IPS DF 6.9 (cell line): ENCODE results near the gene S100A13.

Experiments
- DNase-seq: peaks from one replicate; pipeline ENCODE4 v3.0.0-alpha.2; 2013; ENCODE audit warnings: low read depth, low spot score
- H3K27ac ChIP-seq: one replicate; pipeline ENCODE4 v1.5.1; 2013; ENCODE audit warnings: low read length, control low read depth
- H3K27me3 ChIP-seq: 2 replicates; pipeline ENCODE4 v1.6.1; 2013; ENCODE audit warnings: mild to moderate bottlenecking, low read length; ENCODE audit not compliant: control insufficient read depth, insufficient read depth
- H3K36me3 ChIP-seq: 2 replicates; pipeline ENCODE4 v1.6.1; 2013; ENCODE audit warnings: low read length; ENCODE audit not compliant: control insufficient read depth, insufficient read depth
- H3K4me1 ChIP-seq: 2 replicates; pipeline ENCODE4 v1.6.1; 2013; ENCODE audit warnings: low read length; ENCODE audit not compliant: control insufficient read depth, insufficient read depth
- H3K4me3 ChIP-seq: 2 replicates; pipeline ENCODE4 v1.5.1; 2013; ENCODE audit warnings: mild to moderate bottlenecking, low read length
- H3K9me3 ChIP-seq: 2 replicates; pipeline ENCODE4 v1.6.1; 2013; ENCODE audit warnings: low read length, inconsistent platforms; ENCODE audit not compliant: control insufficient read depth, insufficient read depth
- WGBS: extraction: QIAGEN DNeasy Blood & Tissue Kit; methylation state at CpG from one replicate; pipeline ENCODE4 v1.1.7; 2013; ENCODE audit warnings: mixed read lengths, missing lambda C conversion rate; ENCODE audit not compliant: insufficient read length, insufficient coverage; 5-methylcytosine and 5-hydroxymethylcytosine counted together

S100A13 gene

DNA sequence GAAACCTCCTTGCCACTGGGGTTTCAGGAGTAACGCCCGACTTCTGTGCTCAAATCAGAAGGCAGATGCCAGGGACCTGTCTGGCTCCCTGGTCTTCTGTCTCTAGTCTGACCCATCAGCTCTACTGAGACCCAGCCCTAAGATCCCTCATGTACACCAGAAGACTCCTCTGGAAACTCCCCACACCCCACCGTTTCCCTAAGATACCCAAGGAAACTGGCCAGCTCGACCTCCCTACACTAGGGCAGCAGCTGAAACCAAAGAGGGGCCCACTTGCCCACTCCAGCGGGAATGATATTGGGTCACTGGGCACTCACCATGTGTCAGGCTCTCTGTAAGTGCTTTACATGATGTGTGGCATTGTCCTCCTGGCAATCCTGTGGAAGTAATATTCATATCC is 13.9 kb downstream of the S100A13 start:
- H3K4me3 ChIP-seq = no peak overlapping the region
- DNase-seq = no peak
- no CpG with 5 or more reads among the region's 5 CpGs for WGBS
- no peak overlapping the region for H3K27ac ChIP-seq
- no peaks in the 10 kb centered on the region for H3K9me3 ChIP-seq
- peaks cover 14% of the 10 kb centered on the region for H3K4me1 ChIP-seq
- H3K36me3 ChIP-seq = no peaks in the 10 kb centered on the region
- no peaks in the 10 kb centered on the region for H3K27me3 ChIP-seq

DNA sequence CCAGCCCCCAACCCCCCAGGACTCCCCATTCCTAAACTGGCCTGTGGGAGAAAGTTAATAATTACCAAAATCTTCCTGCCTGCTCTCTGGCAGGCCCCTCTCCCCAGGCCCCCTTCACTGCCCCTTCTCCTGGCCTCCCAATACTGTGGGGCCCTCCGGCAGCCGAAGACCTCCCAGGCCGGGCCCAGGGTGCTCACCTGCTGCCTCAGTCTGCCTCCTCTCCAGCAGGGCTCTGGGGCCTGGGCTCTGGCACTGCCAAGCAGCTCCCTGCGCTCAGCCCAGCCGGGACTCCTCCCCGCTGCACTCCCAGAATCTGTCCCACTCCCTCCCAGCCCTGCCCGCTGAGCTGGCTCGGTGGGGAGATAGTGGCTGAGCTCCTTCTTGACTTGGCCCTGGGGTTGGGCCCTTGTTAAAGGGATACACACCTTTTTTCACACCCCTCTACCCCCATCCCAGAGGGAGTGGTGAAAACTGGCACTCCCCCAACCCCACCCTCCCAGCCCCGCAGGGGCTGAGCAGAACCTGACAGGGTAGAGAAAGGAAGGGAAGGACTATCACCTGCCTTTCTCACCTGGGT is 14.5 kb downstream of the S100A13 start, which contains the start of gene S100A16:
Gene S100A16, minus strand, starts transcription at position 383 of the 577 bp plus-strand sequence. CDS start 4,986 bp downstream, outside the sequence.
- no CpG with 5 or more reads among the region's 9 CpGs for WGBS
- H3K9me3 ChIP-seq = no peaks in the 10 kb centered on the region
- H3K4me3 ChIP-seq = peak within 1 kb of the TSS; percentile 1; the same call in 1 of the 2 replicates
- no peak within 1 kb of the TSS for H3K27ac ChIP-seq
- no peak for DNase-seq
- no peaks in the 10 kb centered on the region for H3K27me3 ChIP-seq
- H3K36me3 ChIP-seq = no peaks in the 10 kb centered on the region
- peaks cover 14% of the 10 kb centered on the region for H3K4me1 ChIP-seq

GRCh38 chr1:153612111-153612754 is 15.1 kb downstream of the S100A13 start:
- DNase-seq = no peak
- no peak overlapping the region; the same call in 1 of the 2 replicates for H3K4me3 ChIP-seq
- no peaks in the 10 kb centered on the region for H3K27me3 ChIP-seq
- H3K36me3 ChIP-seq = no peaks in the 10 kb centered on the region
- WGBS = no CpG with 5 or more reads among the region's 11 CpGs
- no peak overlapping the region for H3K27ac ChIP-seq
- H3K4me1 ChIP-seq = peaks cover 14% of the 10 kb centered on the region
- no peaks in the 10 kb centered on the region for H3K9me3 ChIP-seq

DNA sequence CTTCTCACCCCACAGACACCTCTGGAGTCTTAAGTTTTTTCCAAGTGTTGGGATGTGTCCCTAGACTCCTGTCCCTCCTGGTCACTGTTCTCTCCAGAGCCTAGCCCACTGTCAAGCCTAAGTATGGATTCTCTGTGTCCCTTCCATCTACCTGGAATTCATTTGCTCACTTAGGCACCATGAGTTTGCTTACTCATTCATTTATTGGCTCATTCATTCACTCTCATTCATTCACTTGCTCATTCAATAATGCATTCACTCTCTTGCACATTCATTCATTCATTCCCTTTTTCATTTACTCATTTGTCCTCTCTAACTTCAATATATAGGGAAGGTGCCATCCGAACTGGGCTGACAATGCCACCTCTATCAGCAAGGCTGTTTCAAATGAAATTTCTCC is 15.9 kb downstream of the S100A13 start:
- H3K9me3 ChIP-seq = no peaks in the 10 kb centered on the region
- no CpG with 5 or more reads among the region's 1 CpG for WGBS
- no peak overlapping the region for H3K27ac ChIP-seq
- H3K4me3 ChIP-seq = no peak overlapping the region
- H3K27me3 ChIP-seq = no peaks in the 10 kb centered on the region
- H3K36me3 ChIP-seq = no peaks in the 10 kb centered on the region
- H3K4me1 ChIP-seq = peaks cover 14% of the 10 kb centered on the region
- DNase-seq = no peak

GRCh38 chr1:153610811-153611301 is 16.4 kb downstream of the S100A13 start:
- WGBS = no CpG with 5 or more reads among the region's 7 CpGs
- Histone ChIP-seq H3K36me3 (no peaks in the 10 kb centered on the region), H3K27me3 (no peaks in the 10 kb centered on the region), H3K9me3 (no peaks in the 10 kb centered on the region), H3K27ac (no peak overlapping the region), H3K4me3 (no peak overlapping the region), H3K4me1 (peaks cover 14% of the 10 kb centered on the region)
- DNase-seq = no peak

- no CpG with 5 or more reads among the region's 4 CpGs for WGBS
- no peaks in the 10 kb centered on the region for H3K9me3 ChIP-seq
- H3K27me3 ChIP-seq = no peaks in the 10 kb centered on the region
- no peaks in the 10 kb centered on the region for H3K36me3 ChIP-seq
- no peak overlapping the region for H3K27ac ChIP-seq
- H3K4me1 ChIP-seq = peaks cover 14% of the 10 kb centered on the region
- H3K4me3 ChIP-seq = no peak overlapping the region
- no peak for DNase-seq
Measured at GRCh38 chr1:153610334-153610733, 17.0 kb downstream of the S100A13 start.

DNA sequence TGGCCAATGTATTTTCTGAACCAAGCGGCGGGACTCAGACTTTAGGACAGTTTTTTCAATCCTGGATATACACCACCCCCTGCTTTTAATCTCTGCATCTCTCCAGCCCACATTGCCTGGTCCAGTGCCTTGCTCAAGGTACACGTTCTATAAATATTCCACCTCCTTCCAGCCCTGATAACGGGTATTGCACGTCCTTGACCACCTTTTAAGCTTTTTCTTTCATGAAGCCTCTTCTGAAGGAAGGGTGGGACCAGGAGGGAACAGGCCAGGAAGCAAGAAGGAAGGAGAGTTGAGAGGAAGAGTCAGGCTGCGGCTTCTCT is 17.8 kb downstream of the S100A13 start:
- WGBS = no CpG with 5 or more reads among the region's 6 CpGs
- H3K9me3 ChIP-seq = no peaks in the 10 kb centered on the region
- H3K4me3 ChIP-seq = no peak overlapping the region
- DNase-seq = no peak
- H3K36me3 ChIP-seq = no peaks in the 10 kb centered on the region
- no peaks in the 10 kb centered on the region for H3K27me3 ChIP-seq
- no peak overlapping the region for H3K27ac ChIP-seq
- peaks cover 14% of the 10 kb centered on the region for H3K4me1 ChIP-seq

GRCh38 chr1:153608742-153609584 is 18.3 kb downstream of the S100A13 start:
- Histone ChIP-seq H3K4me3 (no peak overlapping the region), H3K27ac (no peak overlapping the region), H3K36me3 (no peaks in the 10 kb centered on the region), H3K4me1 (peaks cover 14% of the 10 kb centered on the region), H3K27me3 (no peaks in the 10 kb centered on the region), H3K9me3 (no peaks in the 10 kb centered on the region)
- no CpG with 5 or more reads among the region's 19 CpGs for WGBS
- no peak for DNase-seq

GRCh38 chr1:153608089-153608682 is 19.1 kb downstream of the S100A13 start:
- Histone ChIP-seq H3K9me3 (no peaks in the 10 kb centered on the region), H3K36me3 (no peaks in the 10 kb centered on the region), H3K27me3 (no peaks in the 10 kb centered on the region), H3K4me1 (peaks cover 13% of the 10 kb centered on the region), H3K27ac (no peak overlapping the region), H3K4me3 (no peak overlapping the region)
- DNase-seq = no peak
- WGBS = no CpG with 5 or more reads among the region's 7 CpGs

DNA sequence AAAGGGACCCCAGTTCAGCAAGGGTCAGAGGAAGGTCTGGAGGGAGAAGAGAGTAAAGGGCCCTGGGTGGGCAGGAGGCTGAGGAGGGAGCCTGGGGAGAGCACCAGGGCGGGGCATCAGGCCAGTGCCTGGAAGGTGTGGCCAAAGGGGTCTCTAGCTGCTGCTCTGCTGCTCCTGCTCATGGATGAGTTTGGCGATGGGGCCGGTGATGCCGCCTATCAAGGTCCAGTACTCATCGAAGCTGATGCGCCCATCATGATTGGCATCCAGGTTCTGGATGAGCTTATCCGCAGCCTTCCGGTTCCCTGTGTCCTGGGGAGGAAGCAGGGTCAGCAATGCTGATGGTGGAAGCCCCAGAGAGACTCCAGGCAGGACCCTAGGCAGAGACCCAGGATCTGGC is 19.9 kb downstream of the S100A13 start:
- no peaks in the 10 kb centered on the region for H3K36me3 ChIP-seq

More for the DNA sequence above, 19.9 kb downstream of the S100A13 start:
- no peak for DNase-seq
- WGBS = no CpG with 5 or more reads among the region's 8 CpGs
- Histone ChIP-seq H3K4me3 (no peak overlapping the region), H3K27ac (no peak overlapping the region), H3K27me3 (no peaks in the 10 kb centered on the region), H3K9me3 (no peaks in the 10 kb centered on the region), H3K4me1 (peaks cover 9% of the 10 kb centered on the region)
